Smooth muscle cell (in vitro differentiated cells): ENCODE data around the gene MICAL2. TPM values are rescaled to one million over a fixed set of nuclear protein-coding genes. Genes with fewer than 3 reads are reported as not detected.

Experiments used
- DNase-seq: peaks from one replicate; lab custom pipeline; 2025; ENCODE audit not compliant: unreplicated experiment; lab: John Stamatoyannopoulos, UW
- H2AFZ ChIP-seq: fragments of 200-600 bp; sonication (generic); 2 replicates; pipeline ENCODE4 v1.6.0; 2016; ENCODE audit warnings: antibody characterized with exemption, low read depth, mild to moderate bottlenecking
- H3F3A ChIP-seq: fragments of 200-600 bp; sonication (generic); 2 replicates; pipeline ENCODE4 v1.6.0; 2017; ENCODE audit warnings: antibody characterized with exemption, low read depth
- H3K27ac ChIP-seq: fragments of 200-600 bp; sonication (generic); 2 replicates; pipeline ENCODE4 v1.5.1; 2016; ENCODE audit warnings: low read depth, mild to moderate bottlenecking
- H3K27me3 ChIP-seq: fragments of 200-600 bp; sonication (generic); 2 replicates; pipeline ENCODE4 v1.6.1; 2016; ENCODE audit warnings: low read depth, mild to moderate bottlenecking
- H3K36me3 ChIP-seq: fragments of 200-600 bp; sonication (generic); 2 replicates; pipeline ENCODE4 v1.5.1; 2016; ENCODE audit warnings: low read depth
- H3K4me1 ChIP-seq: fragments of 200-600 bp; sonication (generic); 2 replicates; pipeline ENCODE4 v1.5.1; 2016; ENCODE audit warnings: low read depth
- H3K4me2 ChIP-seq: fragments of 200-600 bp; sonication (generic); 2 replicates; pipeline ENCODE4 v1.6.0; 2016; ENCODE audit warnings: mild to moderate bottlenecking
- H3K4me3 ChIP-seq: fragments of 200-600 bp; sonication (generic); 2 replicates; pipeline ENCODE4 v1.5.1; 2016; ENCODE audit warnings: mild to moderate bottlenecking
- H3K79me2 ChIP-seq: fragments of 200-600 bp; sonication (generic); 2 replicates; pipeline ENCODE4 v1.6.0; 2016; ENCODE audit warnings: low read depth, mild to moderate bottlenecking
- H3K9ac ChIP-seq: fragments of 200-600 bp; sonication (generic); 2 replicates; pipeline ENCODE4 v1.6.0; 2016; ENCODE audit warnings: low read depth
- H3K9me3 ChIP-seq: fragments of 200-600 bp; sonication (generic); replicated peaks from 2 replicates; pipeline ENCODE4 v1.5.1; 2016; ENCODE audit warnings: low read depth
- H4K20me1 ChIP-seq: fragments of 200-600 bp; sonication (generic); 2 replicates; pipeline ENCODE4 v1.6.0; 2016; ENCODE audit warnings: low read depth
- WGBS: methylation state at CpG from one replicate; pipeline ENCODE4 v1.1.7; 2016; ENCODE audit warnings: low lambda C conversion rate; 5-methylcytosine and 5-hydroxymethylcytosine counted together
- polyA plus RNA-seq: library from polyadenylated mRNA; unstranded; fragments of >200 nt; fragmentation: Nextera tagmentation; extraction: Ambion mirVana; gene quantifications from 2 replicates; pipeline ENCODE4 v1.2.1, GENCODE V29; 2016
- total RNA-seq: library from RNA; depleted of rRNA; stranded (reverse); fragments of >200 nt; gene quantifications from 2 replicates; pipeline ENCODE4 v1.2.3, GENCODE V29; 2014
- TF ChIP-seq, protein P1 (sequence below): fragments of 200-600 bp; sonication (generic); IDR thresholded peaks from 2 replicates; pipeline ENCODE4 v1.5.1; 2017; ENCODE audit warnings: borderline replicate concordance, mild to moderate bottlenecking, antibody characterized with exemption; ENCODE audit not compliant: insufficient read depth, poor library complexity, severe bottlenecking

MICAL2 gene
- total and polyA plus RNA-seq, 2 experiments from 2014 or later, result 161 to 287 TPM

DNA sequence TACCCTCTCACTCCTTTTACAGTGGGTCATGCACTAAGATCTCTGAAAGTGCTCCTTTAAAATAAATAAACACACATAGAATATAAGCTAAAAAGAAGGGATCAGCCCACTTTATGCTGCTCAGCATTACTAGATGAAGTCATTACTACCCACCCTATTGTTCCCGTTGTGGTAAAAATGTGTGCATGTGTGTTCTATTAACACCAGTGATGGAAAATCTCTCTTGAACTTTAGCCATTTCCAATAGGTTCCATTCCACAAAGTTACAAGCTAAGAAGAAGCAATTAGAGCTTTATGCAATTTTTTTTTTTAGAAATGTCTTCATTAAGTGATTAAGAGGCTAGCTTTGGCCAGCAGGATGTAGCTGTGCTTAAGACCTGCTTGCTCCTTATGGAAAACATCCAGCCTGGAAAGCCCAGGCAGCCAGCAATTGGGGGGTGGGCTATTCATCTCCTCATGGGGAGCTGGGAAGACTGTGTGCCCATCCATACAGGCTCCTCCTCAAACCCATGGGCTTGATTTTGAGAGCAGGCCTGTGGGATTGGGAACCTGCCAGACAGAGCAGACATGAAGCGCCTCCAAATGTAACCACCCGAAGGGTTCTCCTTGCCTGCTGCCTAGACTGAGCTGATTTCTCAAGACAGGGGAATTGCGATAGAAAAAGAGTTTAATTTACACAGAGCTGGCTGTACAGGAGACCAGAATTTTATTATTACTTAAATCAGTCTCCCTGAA, 174.1 kb downstream of the MICAL2 start:
- Histone ChIP-seq H3K4me3 (no peak overlapping the region), H3K4me1 (peaks cover 42% of the 10 kb centered on the region), H3K9me3 (no peaks in the 10 kb centered on the region), H3K9ac (peak overlapping the region; percentile 71), H3F3A (peaks cover 40% of the 10 kb centered on the region), H4K20me1 (no peaks in the 10 kb centered on the region), H3K27ac (peak overlapping the region; percentile 99), H3K27me3 (no peaks in the 10 kb centered on the region), H3K36me3 (no peaks in the 10 kb centered on the region), H3K79me2 (peaks cover 14% of the 10 kb centered on the region), H2AFZ (no peak overlapping the region), H3K4me2 (peak overlapping the region; percentile 79)
- no peak for DNase-seq
- WGBS, result 30% methylated on average over 4 of the region's 4 CpGs
- TF ChIP-seq, protein P1, sequence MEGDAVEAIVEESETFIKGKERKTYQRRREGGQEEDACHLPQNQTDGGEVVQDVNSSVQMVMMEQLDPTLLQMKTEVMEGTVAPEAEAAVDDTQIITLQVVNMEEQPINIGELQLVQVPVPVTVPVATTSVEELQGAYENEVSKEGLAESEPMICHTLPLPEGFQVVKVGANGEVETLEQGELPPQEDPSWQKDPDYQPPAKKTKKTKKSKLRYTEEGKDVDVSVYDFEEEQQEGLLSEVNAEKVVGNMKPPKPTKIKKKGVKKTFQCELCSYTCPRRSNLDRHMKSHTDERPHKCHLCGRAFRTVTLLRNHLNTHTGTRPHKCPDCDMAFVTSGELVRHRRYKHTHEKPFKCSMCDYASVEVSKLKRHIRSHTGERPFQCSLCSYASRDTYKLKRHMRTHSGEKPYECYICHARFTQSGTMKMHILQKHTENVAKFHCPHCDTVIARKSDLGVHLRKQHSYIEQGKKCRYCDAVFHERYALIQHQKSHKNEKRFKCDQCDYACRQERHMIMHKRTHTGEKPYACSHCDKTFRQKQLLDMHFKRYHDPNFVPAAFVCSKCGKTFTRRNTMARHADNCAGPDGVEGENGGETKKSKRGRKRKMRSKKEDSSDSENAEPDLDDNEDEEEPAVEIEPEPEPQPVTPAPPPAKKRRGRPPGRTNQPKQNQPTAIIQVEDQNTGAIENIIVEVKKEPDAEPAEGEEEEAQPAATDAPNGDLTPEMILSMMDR, result no peak

DNA sequence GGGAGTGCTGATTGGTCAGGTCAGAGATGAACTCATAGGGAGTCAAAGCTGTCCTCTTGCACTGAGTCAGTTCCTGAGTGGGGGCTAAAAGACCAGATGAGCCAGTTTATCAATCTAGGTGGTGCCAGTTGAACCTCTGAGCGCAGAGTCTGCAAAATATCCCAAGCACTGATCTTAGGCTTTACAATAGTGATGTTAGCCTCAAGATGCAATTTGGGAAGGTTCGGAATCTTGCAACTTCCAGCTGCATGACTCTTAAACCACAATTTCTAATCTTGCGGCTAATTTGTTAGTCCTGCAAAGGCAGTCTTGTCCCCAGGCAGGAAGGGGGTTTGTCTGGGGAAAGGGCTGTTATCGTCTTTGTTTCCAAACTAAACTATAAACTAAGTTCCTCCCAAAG, 174.7 kb downstream of the MICAL2 start:
- 0% methylated on average over 4 of the region's 4 CpGs for WGBS
- peaks cover 14% of the 10 kb centered on the region for H3K79me2 ChIP-seq
- H3K9ac ChIP-seq, result peak overlapping the region; percentile 81
- peaks cover 42% of the 10 kb centered on the region for H3K4me1 ChIP-seq
- no peaks in the 10 kb centered on the region for H3K27me3 ChIP-seq
- no peaks in the 10 kb centered on the region for H3K36me3 ChIP-seq
- H4K20me1 ChIP-seq, result no peaks in the 10 kb centered on the region
- H3F3A ChIP-seq, result peaks cover 40% of the 10 kb centered on the region
- H3K4me2 ChIP-seq, result peak overlapping the region; percentile 79
- no peak overlapping the region for H2AFZ ChIP-seq
- no peak for DNase-seq
- peak overlapping the region; percentile 99 for H3K27ac ChIP-seq
- H3K9me3 ChIP-seq, result no peaks in the 10 kb centered on the region
- TF ChIP-seq, protein P1, result no peak
- H3K4me3 ChIP-seq, result no peak overlapping the region

DNA sequence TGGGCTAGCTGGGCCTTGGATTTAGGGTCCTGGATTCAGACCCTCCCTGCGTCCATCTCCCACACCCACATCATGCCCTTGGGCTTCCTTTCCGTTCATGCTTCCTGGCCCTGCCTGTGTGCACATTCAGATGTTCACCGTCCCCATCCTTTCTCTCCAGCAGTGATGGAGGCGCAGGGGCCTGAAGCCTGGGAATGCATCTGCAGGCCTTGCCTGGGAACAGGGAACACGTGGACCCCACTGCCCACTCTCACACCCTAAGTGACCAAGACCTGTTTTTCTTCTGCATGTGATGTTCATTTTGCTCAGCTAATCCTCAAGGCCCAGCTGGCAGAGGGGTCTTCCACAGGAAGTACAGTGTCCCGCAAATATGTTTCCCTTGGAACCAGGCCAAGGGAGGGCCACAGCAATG, 175.4 kb downstream of the MICAL2 start:
- Histone ChIP-seq H3K79me2 (peaks cover 14% of the 10 kb centered on the region), H3K4me3 (no peak overlapping the region), H2AFZ (no peak overlapping the region), H3K9me3 (no peaks in the 10 kb centered on the region), H3K4me2 (peak overlapping the region; percentile 68), H3F3A (peaks cover 40% of the 10 kb centered on the region), H3K9ac (peak overlapping the region; percentile 81), H3K4me1 (peaks cover 42% of the 10 kb centered on the region), H3K36me3 (no peaks in the 10 kb centered on the region), H3K27me3 (no peaks in the 10 kb centered on the region), H4K20me1 (no peaks in the 10 kb centered on the region), H3K27ac (peak overlapping the region; percentile 99)
- WGBS, result 57% methylated on average over 6 of the region's 6 CpGs
- DNase-seq, result no peak
- TF ChIP-seq, protein P1, result no peak

DNA sequence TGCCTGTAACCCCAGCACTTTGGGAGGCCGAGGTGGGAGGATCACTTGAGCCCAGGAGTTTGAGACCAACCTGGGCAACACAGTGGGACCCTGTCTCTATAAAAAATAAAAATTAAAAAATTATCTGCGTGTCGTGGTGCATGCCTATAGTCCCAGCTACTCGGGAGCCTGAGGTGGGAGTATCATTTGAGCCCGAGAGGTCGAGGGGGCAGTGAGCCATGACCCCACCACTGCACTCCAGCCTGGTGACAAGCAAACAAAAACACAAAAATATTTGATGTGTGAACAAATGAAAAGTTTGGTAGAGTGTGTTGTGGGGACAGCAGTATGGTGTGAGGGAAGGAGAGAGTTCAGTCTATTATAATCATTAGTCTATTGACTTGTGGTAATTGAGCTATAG, 176.2 kb downstream of the MICAL2 start:
- 63% methylated on average over 6 of the region's 6 CpGs for WGBS
- Histone ChIP-seq H3K4me1 (peaks cover 34% of the 10 kb centered on the region), H4K20me1 (no peaks in the 10 kb centered on the region), H3K27me3 (no peaks in the 10 kb centered on the region), H3K4me3 (no peak overlapping the region), H3K9me3 (no peaks in the 10 kb centered on the region), H3K4me2 (peak overlapping the region; percentile 68), H2AFZ (no peak overlapping the region), H3K27ac (peak overlapping the region; percentile 99), H3F3A (peaks cover 40% of the 10 kb centered on the region), H3K9ac (peak overlapping the region; percentile 81), H3K36me3 (no peaks in the 10 kb centered on the region), H3K79me2 (peaks cover 14% of the 10 kb centered on the region)
- TF ChIP-seq, protein P1, result no peak
- no peak for DNase-seq
